Peyer's patch (tissue), 4 donors: ENCODE measurements around the gene MYO3A.

ENCODE experiments used
- CTCF ChIP-seq, 6 experiments: fragments of 450-650 bp in 4 of 6; fragments of 200-600 bp in 2 of 6; sonication (generic) in 1 of 6; IDR thresholded peaks; one replicate each; pipeline ENCODE4 v1.5.1; 2017 to 2019; ENCODE audit warnings: antibody characterized with exemption in 6 of 6, mild to moderate bottlenecking in 3 of 6, moderate library complexity in 1 of 6
- POLR2A ChIP-seq, 2 donors: fragments of 450-650 bp; IDR thresholded peaks; one replicate each; pipeline ENCODE4 v1.5.1; 2017; ENCODE audit warnings: antibody characterized with exemption in 2 of 2, mild to moderate bottlenecking in 2 of 2, moderate library complexity in 2 of 2

GRCh38 chr10:26095781-26096180, 161.8 kb downstream of the MYO3A start:
- no peak for TF ChIP-seq POLR2A (IDR thresholded peaks at IDR 0.05)
- TF ChIP-seq CTCF (IDR thresholded peaks at IDR 0.05), result no peak
